GM10266 (cell line): ENCODE results near the gene GNB1L.

Source experiments
- DNase-seq: peaks from one replicate; pipeline ENCODE4 v3.0.0; 2012; ENCODE audit errors: extremely low spot score
- TF ChIP-seq, protein P1 (sequence below): IDR thresholded peaks from 2 replicates; pipeline ENCODE4 v1.5.1; 2012; ENCODE audit warnings: mild to moderate bottlenecking, low read depth; ENCODE audit not compliant: control insufficient read depth, insufficient read depth; ENCODE audit errors: missing control alignments

GNB1L gene

DNA sequence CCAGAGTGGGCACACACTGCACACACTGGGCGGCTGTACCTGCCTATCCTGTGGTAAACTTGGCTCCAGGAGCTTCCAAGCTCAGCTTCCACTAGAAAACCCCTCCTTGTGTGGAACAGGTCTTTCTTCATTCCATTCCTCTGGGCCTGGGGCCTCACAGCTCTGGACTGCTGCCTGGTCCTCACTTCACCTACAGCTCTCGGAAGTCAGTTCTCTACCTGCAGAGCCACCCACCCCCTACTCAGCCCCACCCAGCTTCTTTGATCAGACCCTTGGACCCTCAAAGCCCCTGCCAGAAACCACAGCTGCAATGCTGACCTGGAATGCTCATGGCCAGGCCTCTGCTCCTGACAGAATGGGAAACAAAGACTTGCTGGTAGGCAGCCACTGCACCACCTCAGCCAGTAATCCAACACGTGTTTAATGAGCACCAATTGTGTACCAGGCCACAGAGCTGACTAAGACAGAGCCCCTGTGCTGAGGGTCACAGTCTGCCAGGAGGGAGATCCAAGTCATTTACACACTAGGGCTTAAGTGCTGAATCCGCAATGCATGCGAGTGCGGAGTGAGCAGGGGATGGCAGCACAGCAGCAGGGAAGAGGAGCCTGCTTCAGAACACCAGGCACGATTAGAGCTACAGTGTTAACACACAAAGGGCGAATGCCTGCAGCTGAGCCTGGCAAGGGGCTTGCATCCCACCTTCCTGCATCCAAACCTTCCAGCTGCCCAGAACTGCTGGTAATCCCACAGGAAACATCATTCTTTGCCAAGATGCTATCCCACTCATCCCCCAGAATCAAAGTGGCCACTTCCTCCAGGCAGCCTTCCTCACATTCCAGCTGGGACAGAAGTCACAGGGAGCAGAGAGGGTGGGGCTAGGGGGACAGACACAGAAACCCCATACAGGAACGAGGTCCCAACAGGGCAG, 4.6 kb downstream of the GNB1L start:
- TF ChIP-seq, protein P1, sequence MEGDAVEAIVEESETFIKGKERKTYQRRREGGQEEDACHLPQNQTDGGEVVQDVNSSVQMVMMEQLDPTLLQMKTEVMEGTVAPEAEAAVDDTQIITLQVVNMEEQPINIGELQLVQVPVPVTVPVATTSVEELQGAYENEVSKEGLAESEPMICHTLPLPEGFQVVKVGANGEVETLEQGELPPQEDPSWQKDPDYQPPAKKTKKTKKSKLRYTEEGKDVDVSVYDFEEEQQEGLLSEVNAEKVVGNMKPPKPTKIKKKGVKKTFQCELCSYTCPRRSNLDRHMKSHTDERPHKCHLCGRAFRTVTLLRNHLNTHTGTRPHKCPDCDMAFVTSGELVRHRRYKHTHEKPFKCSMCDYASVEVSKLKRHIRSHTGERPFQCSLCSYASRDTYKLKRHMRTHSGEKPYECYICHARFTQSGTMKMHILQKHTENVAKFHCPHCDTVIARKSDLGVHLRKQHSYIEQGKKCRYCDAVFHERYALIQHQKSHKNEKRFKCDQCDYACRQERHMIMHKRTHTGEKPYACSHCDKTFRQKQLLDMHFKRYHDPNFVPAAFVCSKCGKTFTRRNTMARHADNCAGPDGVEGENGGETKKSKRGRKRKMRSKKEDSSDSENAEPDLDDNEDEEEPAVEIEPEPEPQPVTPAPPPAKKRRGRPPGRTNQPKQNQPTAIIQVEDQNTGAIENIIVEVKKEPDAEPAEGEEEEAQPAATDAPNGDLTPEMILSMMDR: no peak
- no peak for DNase-seq

DNA sequence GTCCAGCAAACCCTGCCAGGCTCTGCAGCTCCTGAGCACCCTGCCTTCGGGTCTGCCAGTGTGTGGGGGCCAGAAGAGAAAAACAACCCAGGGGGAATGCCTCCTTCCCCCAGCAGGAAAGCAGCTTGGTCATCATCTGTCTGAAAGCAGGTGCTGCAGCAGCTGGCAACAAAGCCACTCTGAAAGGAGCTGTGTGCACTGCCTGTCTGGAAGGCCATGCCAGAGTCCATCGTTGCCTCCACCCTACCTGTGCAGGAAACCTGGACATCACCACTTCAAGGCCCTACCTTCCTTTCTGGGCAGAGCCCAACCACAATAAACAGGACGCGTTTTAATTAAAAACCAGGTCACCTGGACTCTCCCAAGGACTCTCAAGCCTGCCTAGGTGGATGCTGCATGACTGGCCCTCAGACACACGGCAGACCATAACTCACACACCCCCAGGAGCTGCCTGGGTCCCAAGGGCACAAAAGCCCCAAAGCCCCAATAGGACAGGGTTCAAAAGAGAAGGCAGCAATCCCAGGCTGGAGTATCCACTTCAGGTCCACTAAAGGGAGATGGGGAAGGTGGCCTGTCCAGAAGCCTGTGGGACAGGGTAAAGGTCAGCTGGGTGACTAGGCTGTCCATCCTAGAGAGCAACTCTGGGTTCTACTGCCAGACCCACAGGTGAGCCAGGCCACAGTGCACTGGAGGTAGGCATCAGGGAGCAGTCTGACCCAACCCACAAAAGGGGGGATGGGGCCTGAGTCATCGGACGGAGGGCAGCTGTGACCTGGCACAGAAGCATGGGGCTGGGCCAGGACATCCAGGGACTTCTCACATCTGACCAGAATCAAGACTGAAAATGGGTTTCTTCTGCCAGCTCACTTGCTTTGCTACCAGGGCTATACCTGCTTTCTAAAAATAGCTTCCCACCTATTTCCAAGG, 6.1 kb downstream of the GNB1L start:
- TF ChIP-seq, protein P1: no peak
- DNase-seq: no peak

DNA sequence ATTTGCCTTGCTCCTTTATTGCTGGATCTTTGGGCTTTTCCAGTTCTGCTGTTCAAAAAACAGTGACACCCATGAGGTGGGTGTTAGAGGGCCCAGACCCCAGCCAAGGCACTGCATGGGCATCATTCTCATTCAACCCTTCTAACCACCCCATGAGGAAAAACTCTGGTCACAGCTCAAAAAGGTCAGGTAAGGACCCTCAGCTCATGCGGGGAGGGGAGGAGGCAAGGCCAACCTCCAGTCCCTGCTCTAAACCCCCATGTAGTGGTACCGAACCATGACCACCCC, 7.4 kb downstream of the GNB1L start:
- TF ChIP-seq, protein P1: no peak
- no peak for DNase-seq

DNA sequence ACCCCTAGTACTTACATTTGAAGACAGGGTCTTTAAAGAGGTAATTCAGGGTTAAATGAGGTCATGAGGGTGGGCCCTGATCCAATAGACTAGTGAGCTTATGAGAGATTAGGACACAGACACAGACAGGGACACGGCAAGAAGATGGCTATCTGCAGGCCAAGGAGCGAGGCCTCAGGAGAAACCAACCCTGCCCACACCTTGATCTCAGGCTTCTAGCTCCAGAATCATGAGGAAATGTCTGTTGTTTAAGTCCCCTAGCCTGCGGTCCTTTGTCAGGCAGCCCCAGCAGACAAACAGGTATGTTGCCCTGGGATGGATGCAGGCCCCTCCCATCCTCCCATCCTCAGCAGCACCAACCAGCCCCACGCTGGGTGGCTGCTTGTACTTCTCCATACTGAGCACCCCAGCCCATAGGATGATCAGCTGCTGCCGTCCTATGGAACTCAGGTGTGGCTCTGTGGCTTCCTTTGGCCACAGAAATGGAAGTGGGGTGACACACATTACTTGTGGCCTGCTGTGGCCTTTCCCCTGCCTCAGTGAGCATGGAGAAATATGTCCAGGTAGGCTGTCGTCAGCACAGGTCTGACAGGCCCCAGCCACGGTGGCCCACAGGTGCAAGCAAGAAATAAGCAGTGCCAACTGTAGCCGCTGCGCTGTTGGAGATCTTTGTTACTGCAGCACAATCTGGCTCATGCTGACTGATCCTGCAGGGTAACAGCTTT, 7.9 kb downstream of the GNB1L start:
- TF ChIP-seq, protein P1: no peak
- no peak for DNase-seq

DNA sequence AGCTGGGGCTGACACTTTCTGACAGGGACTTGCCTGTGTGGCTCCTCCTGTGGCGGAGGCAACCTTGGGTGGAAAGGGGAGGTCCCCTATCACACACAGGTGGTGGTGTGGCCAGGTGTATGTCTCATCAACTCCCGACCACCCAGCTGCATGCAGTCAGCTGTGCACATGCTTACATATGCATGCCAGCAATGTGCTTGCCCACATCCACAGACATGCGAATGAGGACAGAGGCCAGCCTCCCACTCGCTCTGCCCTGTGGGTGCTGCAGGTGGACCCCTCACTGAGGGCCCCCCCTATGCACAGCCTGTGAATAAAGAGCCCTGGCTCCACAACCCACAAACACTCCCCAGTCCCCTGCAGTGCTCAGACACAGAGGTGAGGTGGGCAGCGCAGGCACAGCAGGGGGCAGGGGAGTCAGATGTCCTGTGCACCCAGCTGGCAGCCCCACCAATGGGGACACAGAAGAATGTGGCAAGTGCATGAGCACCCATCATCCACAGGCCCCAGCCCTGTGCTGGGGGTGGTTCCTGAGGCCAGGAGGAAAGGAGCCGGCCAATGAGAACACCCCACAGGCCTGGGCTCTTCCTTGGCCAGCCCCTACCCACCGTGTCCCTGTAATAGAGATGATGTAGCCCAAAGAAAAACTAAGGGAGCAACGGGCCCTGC, 9.5 kb downstream of the GNB1L start:
- no peak for DNase-seq
- TF ChIP-seq, protein P1: no peak

DNA sequence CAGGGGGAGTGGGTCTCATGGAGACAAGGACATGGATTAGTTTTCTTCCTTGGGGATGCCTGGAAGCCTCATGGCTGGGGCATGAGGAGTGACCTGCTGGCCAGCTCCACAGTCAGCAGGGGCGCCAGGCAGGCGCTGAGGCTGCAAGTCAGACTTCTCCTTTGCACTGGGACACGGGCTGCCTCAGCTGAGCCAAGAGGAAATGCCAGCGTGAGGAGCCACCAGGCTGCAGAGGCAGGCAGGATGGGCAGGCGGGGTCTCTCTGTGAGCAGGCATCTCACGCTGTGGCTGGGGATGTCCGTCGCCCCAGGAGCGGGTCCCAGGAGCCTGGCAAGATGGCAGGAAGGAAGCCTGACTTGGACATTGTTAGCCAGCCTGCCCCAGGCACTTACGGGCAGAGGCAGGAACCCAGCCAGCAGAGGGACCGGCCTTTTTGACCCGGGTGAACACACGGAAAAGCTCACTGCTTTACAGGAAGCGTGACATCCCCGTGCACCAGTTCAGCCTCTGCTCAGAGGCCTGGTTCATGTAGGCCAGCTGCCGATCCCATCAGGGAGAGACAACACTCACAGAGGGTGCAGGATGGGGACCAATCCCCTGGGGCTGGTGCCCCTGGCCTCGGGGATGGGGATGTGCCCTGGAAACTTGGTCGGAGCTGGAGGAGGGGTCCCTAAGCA, 10.2 kb downstream of the GNB1L start:
- TF ChIP-seq, protein P1: no peak
- DNase-seq: no peak
